OCI-LY7 (cell line): ENCODE data around the gene ZMIZ1. TPM values are rescaled to one million over a fixed set of nuclear protein-coding genes. Genes with fewer than 3 reads are reported as not detected.

ENCODE experiments used
- BruUV-seq: library from RNA; stranded (reverse); fragments of 400-500 nt; replicated peaks from 2 replicates; lab custom pipeline; 2021; lab: Mats Ljungman, UMichigan
- CTCF ChIA-PET: fragments of 300-600 bp; sonication (Branson Sonifier 250); formaldehyde crosslinking; loops from one replicate; lab custom pipeline; 2022; ENCODE audit warnings: antibody characterized with exemption; ENCODE audit not compliant: unreplicated experiment; lab: Charles Lee
- POLR2A ChIA-PET: fragments of 300-600 bp; sonication (Branson Sonifier 250); formaldehyde crosslinking; loops from one replicate; lab custom pipeline; 2022; ENCODE audit warnings: antibody characterized with exemption; lab: Charles Lee
- DNase-seq: peaks from one replicate; pipeline ENCODE4 v3.0.0-alpha.2; 2015; ENCODE audit warnings: low spot score
- H2AFZ ChIP-seq: fragments of 200-600 bp; sonication (generic), shearing (Covaris generic); 2 replicates; pipeline ENCODE4 v1.6.1; 2014; ENCODE audit warnings: mild to moderate bottlenecking, antibody characterized with exemption, low read length, moderate library complexity
- H3K27ac ChIP-seq: fragments of 200-600 bp; sonication (generic); 2 replicates; pipeline ENCODE4 v1.5.1; 2014; ENCODE audit warnings: mixed run types, low read depth, mild to moderate bottlenecking, moderate library complexity, low read length, inconsistent platforms; ENCODE audit not compliant: poor library complexity, severe bottlenecking
- H3K36me3 ChIP-seq: fragments of 200-600 bp; sonication (generic); 2 replicates; pipeline ENCODE4 v1.6.1; 2014; ENCODE audit warnings: mild to moderate bottlenecking, antibody characterized with exemption, low read length, moderate library complexity, mixed read lengths; ENCODE audit not compliant: insufficient read depth
- H3K4me1 ChIP-seq: fragments of 200-600 bp; sonication (generic); 2 replicates; pipeline ENCODE4 v1.5.1; 2014; ENCODE audit warnings: mild to moderate bottlenecking, low read length; ENCODE audit not compliant: insufficient read depth, poor library complexity, severe bottlenecking
- H3K4me2 ChIP-seq: fragments of 200-600 bp; sonication (generic); 2 replicates; pipeline ENCODE4 v1.6.1; 2014; ENCODE audit warnings: mild to moderate bottlenecking, low read length
- H3K4me3 ChIP-seq: fragments of 200-600 bp; sonication (generic); 2 replicates; pipeline ENCODE4 v1.5.1; 2014; ENCODE audit warnings: mild to moderate bottlenecking, low read depth, low read length; ENCODE audit not compliant: poor library complexity, severe bottlenecking
- H3K79me2 ChIP-seq: fragments of 200-600 bp; sonication (generic); 2 replicates; pipeline ENCODE4 v1.6.1; 2016; ENCODE audit warnings: low read depth, mild to moderate bottlenecking, low read length, moderate library complexity, mixed read lengths; ENCODE audit not compliant: insufficient read depth
- H3K9me2 ChIP-seq: fragments of 200-600 bp; sonication (generic); 2 replicates; pipeline ENCODE4 v1.6.1; 2016; ENCODE audit warnings: mild to moderate bottlenecking, low read length, mixed read lengths; ENCODE audit not compliant: insufficient read depth
- H3K9me3 ChIP-seq: fragments of 200-600 bp; sonication (generic); 2 replicates; pipeline ENCODE4 v1.6.1; 2014; ENCODE audit warnings: mild to moderate bottlenecking, mixed run types, low read length, mixed read lengths
- H4K20me1 ChIP-seq: fragments of 200-600 bp; sonication (generic); 2 replicates; pipeline ENCODE4 v1.6.1; 2014; ENCODE audit warnings: mild to moderate bottlenecking, antibody characterized with exemption, low read length, moderate library complexity, mixed read lengths; ENCODE audit not compliant: insufficient read depth
- CTCF ChIP-seq: fragments of 200-600 bp; sonication (generic); conservative IDR thresholded peaks from 2 replicates; pipeline ENCODE4 v1.5.1; 2014; ENCODE audit warnings: mild to moderate bottlenecking, antibody characterized with exemption, low read length, moderate library complexity, mixed read lengths
- EZH2phosphoT487 ChIP-seq: fragments of 200-600 bp; sonication (generic); IDR thresholded peaks from 2 replicates; pipeline ENCODE4 v1.6.1; 2018; ENCODE audit warnings: low read depth, borderline replicate concordance, mild to moderate bottlenecking, mixed run types, antibody characterized with exemption, low read length, moderate library complexity, mixed read lengths
- intact Hi-C: fragments of 100-400 bp; cut with micrococcal nuclease; formaldehyde crosslinking; loops from one replicate; pipeline ENCODE4 v1.10.0; 2022; ENCODE audit not compliant: unreplicated experiment
- total RNA-seq, 2 experiments: library from RNA; depleted of rRNA in 1 of 2; stranded (reverse); fragments of >200 nt in 1 of 2; shearing (Covaris generic) in 1 of 2; gene quantifications; 2 replicates each; pipeline ENCODE4 v1.2.3, GENCODE V29; 2014 to 2022

The ZMIZ1 gene
- total RNA-seq, 2 experiments from 2014 or later = 20.4 to 66.9 TPM

GRCh38 chr10:79162861-79163665 is 94.3 kb downstream of the ZMIZ1 start:
- TF ChIP-seq EZH2phosphoT487 (no peak), CTCF (no peak)
- Histone ChIP-seq H3K27ac (no peak overlapping the region), H2AFZ (no peak overlapping the region), H3K79me2 (no peaks in the 10 kb centered on the region), H3K9me3 (no peaks in the 10 kb centered on the region), H4K20me1 (no peaks in the 10 kb centered on the region; the same call in 1 of the 2 replicates), H3K4me2 (no peak overlapping the region), H3K9me2 (no peaks in the 10 kb centered on the region), H3K36me3 (no peaks in the 10 kb centered on the region), H3K4me1 (no peaks in the 10 kb centered on the region), H3K4me3 (no peak overlapping the region)
- POLR2A ChIA-PET = interaction anchor here (0.6 to 0.7 kb wide), 3 partner anchors 155 to 982 kb away, joined by 3 to 9 read pairs (median 4); no protein-coding TSS in a partner anchor
- no peak for DNase-seq
- intact Hi-C loops = no loop called here
- no TSS peak for BruUV-seq
- CTCF ChIA-PET = no interaction called here

- no peak overlapping the region for H3K4me2 ChIP-seq
- CTCF ChIA-PET = no interaction called here
These were observed 94.9 kb downstream of the ZMIZ1 start for GRCh38 chr10:79163666-79163975.

More at GRCh38 chr10:79163666-79163975, 94.9 kb downstream of the ZMIZ1 start:
- no peaks in the 10 kb centered on the region for H3K9me3 ChIP-seq
- no peak for DNase-seq
- intact Hi-C loops = no loop called here
- H3K79me2 ChIP-seq = no peaks in the 10 kb centered on the region
- POLR2A ChIA-PET = interaction anchor here (0.6 to 0.7 kb wide), 3 partner anchors 154 to 982 kb away, joined by 3 to 9 read pairs (median 4); no protein-coding TSS in a partner anchor
- H2AFZ ChIP-seq = no peak overlapping the region
- no peaks in the 10 kb centered on the region for H3K4me1 ChIP-seq
- no TSS peak for BruUV-seq
- TF ChIP-seq EZH2phosphoT487 (no peak), CTCF (no peak)
- H3K36me3 ChIP-seq = no peaks in the 10 kb centered on the region
- no peak overlapping the region for H3K27ac ChIP-seq
- H4K20me1 ChIP-seq = no peaks in the 10 kb centered on the region; the same call in 1 of the 2 replicates
- H3K4me3 ChIP-seq = no peak overlapping the region
- H3K9me2 ChIP-seq = no peaks in the 10 kb centered on the region
